H1 (cell line): ENCODE results near the gene RBM25. TPM values are rescaled to one million over a fixed set of nuclear protein-coding genes. Genes with fewer than 3 reads are reported as not detected.

Experiments
- NRF1 ChIP-seq: IDR thresholded peaks from 2 replicates; pipeline ENCODE4 v1.6.1; 2011; ENCODE audit warnings: mild to moderate bottlenecking, low read depth, low read length, improper control_type of control experiment
- RAD21 ChIP-seq, 2 experiments: IDR thresholded peaks in 1 of 2; conservative IDR thresholded peaks in 1 of 2; 2 replicates each; pipeline ENCODE4 v1.6.1; 2011; ENCODE audit warnings: low read depth in 2 of 2, low read length in 2 of 2, improper control_type of control experiment in 1 of 2, inconsistent platforms in 1 of 2, mild to moderate bottlenecking in 1 of 2, moderate library complexity in 1 of 2
- polyA plus RNA-seq, 7 experiments: library from polyadenylated mRNA; depleted of rRNA in 3 of 7; stranded (reverse) in 5 of 7; unstranded in 2 of 7; fragments of >200 nt in 5 of 7; fragments of 200-250 nt in 2 of 7; gene quantifications; 1 replicate in 5 of 7; 2 replicates in 1 of 7; 4 replicates in 1 of 7; pipeline versions ENCODE4 v1.2.1 to v1.2.3, GENCODE V29; 2011 to 2013; ENCODE audit warnings: missing spikeins in 2 of 7, mixed read lengths in 2 of 7
- total RNA-seq: library from RNA; stranded (reverse); fragmentation: NEBNext Ultra II Directional; extraction: Animal tissue kit (Norgen Biotek cat#: 25700); gene quantifications from 2 replicates; pipeline ENCODE4 v1.2.1, GENCODE V29; 2021

Gene RBM25
- total and polyA plus RNA-seq, 2 of the 8 experiments (the other 6 are each of a cell fraction or from before 2014, with no cell fraction given): 25.6 to 134 TPM

- no peak for TF ChIP-seq NRF1
- TF ChIP-seq RAD21 (IDR thresholded peaks at IDR 0.05 in 1 of 2, conservative IDR thresholded peaks at IDR 0.05 in 1 of 2; ENCODE audit: low read depth in 2 of 2, low read length in 2 of 2): no peak
Observed at GRCh38 chr14:73133795-73134194, 75.5 kb downstream of the RBM25 start (continued).
